ENCODE data around the gene OR5L2. TPM values are rescaled to one million over a fixed set of nuclear protein-coding genes. Genes with fewer than 3 reads are reported as not detected.

The OR5L2 gene
- total and polyA plus RNA-seq, 2 of the 8 experiments (the other 6 are each of a cell fraction or from before 2014, with no cell fraction given) = not detected

DNA sequence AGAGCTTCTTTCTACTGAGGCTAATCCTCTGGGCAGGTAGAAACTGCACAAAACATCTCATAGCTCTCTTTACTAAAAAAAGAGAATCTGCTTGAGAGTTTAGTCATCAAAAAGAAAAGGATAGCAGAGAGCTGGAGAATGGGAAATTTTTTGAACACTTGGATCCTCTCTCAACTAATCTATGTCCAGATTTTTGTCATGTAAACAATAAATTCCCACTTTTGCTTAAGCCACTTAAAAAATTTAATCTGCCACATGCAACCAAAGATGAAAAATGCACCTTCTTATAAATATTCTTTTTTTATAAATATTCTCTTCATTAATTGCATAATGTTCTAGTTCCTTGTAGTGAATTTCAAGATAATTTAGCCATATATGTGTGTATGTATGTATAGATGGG is 22.0 kb downstream of the OR5L2 start:
- Histone ChIP-seq H3K9me3 (ENCODE audit: insufficient read depth in 2 of 2, low read depth in 1 of 2, low read length in 1 of 2) (peaks cover 30 to 38% of the 10 kb centered on the region in 2 experiments), H3K27me3 (replicated peaks in 1 of 4; ENCODE audit: control insufficient read depth in 3 of 4, extremely low read depth in 1 of 4, insufficient read depth in 3 of 4, low read length in 3 of 4) (no peaks in the 10 kb centered on the region), H3K23me2 (ENCODE audit: low read depth, low read length) (peaks cover 1% of the 10 kb centered on the region; the same call in 1 of the 2 replicates), H3K4me3 (ENCODE audit: extremely low read depth in 1 of 4, insufficient read depth in 2 of 4, low read depth in 3 of 4, low read length in 4 of 4) (no peak overlapping the region), H3K9ac (replicated peaks in 1 of 4; ENCODE audit: extremely low read depth in 1 of 4, low read depth in 3 of 4, low read length in 3 of 4) (no peak overlapping the region), H2BK15ac (ENCODE audit: low read length) (no peak overlapping the region), H4K8ac (ENCODE audit: extremely low read depth, insufficient read depth, low read length) (no peak overlapping the region), H3K4me1 (replicated peaks in 1 of 4; ENCODE audit: control insufficient read depth in 3 of 4, insufficient read depth in 4 of 4, low read length in 3 of 4) (no peaks in the 10 kb centered on the region), H3K36me3 (ENCODE audit: control insufficient read depth in 2 of 4, insufficient read depth in 4 of 4, low read length in 3 of 4) (no peaks in the 10 kb centered on the region; a peak in 1 of 8 replicates), H3K79me2 (ENCODE audit: control insufficient read depth in 1 of 2, insufficient read depth in 2 of 2, low read length in 2 of 2) (no peaks in the 10 kb centered on the region), H2BK20ac (ENCODE audit: low read length) (no peak overlapping the region), H3K23ac (ENCODE audit: insufficient read length) (no peak overlapping the region), H3K56ac (replicated peaks; ENCODE audit: insufficient read length, low read depth, low read length) (no peak overlapping the region), H4K91ac (replicated peaks; ENCODE audit: insufficient read length, low read length) (no peak overlapping the region), H2BK12ac (ENCODE audit: low read depth, low read length) (no peak overlapping the region), H4K20me1 (replicated peaks in 1 of 2; ENCODE audit: control insufficient read depth in 1 of 2, insufficient read depth in 2 of 2, low read length in 2 of 2) (no peaks in the 10 kb centered on the region), H3K79me1 (ENCODE audit: low read depth, low read length) (no peaks in the 10 kb centered on the region), H2BK120ac (replicated peaks; ENCODE audit: low read depth, low read length) (no peak overlapping the region), H2BK5ac (ENCODE audit: low read depth, low read length) (no peak overlapping the region), H3K27ac (ENCODE audit: low read depth, low read length) (no peak overlapping the region), H2AFZ (ENCODE audit: low read length) (no peak overlapping the region), H3K18ac (ENCODE audit: extremely low read depth, low read length) (no peak overlapping the region), H3K4ac (replicated peaks; ENCODE audit: insufficient read length, low read depth, low read length) (no peak overlapping the region), H2AK5ac (ENCODE audit: low read depth, low read length) (no peak overlapping the region), H3K4me2 (ENCODE audit: insufficient read depth in 1 of 2, low read depth in 2 of 2, low read length in 2 of 2) (no peak overlapping the region), H3K14ac (ENCODE audit: insufficient read length) (no peak overlapping the region), H4K5ac (ENCODE audit: insufficient read length, low read depth, low read length) (no peak overlapping the region)
- FAIRE-seq = no peak
- ChIA-PET CTCF (ENCODE audit: partially characterized antibody) (no interaction called here), POLR2A (ENCODE audit: partially characterized antibody) (no interaction called here)
- no peak for DNase-seq (ENCODE audit: low read depth in 1 of 2, low spot score in 2 of 2)
- TF ChIP-seq CHD2 (IDR thresholded peaks at IDR 0.05; ENCODE audit: low read length) (no peak), POLR2AphosphoS5 (IDR thresholded peaks at IDR 0.05; ENCODE audit: low read depth, low read length) (no peak), SRF (IDR thresholded peaks at IDR 0.05; ENCODE audit: low read depth, low read length) (no peak), YY1 (IDR thresholded peaks at IDR 0.05; ENCODE audit: low read depth, low read length) (no peak), KDM5A (IDR thresholded peaks at IDR 0.05; ENCODE audit: low read length) (no peak), CHD1 (IDR thresholded peaks at IDR 0.05; ENCODE audit: low read depth, low read length) (no peak), EZH2 (IDR thresholded peaks at IDR 0.05; ENCODE audit: low read depth, low read length, severe bottlenecking) (no peak), JUND (IDR thresholded peaks at IDR 0.05; ENCODE audit: low read length) (no peak), KDM4A (IDR thresholded peaks at IDR 0.05; ENCODE audit: low read depth, low read length, severe bottlenecking) (no peak), HDAC6 (IDR thresholded peaks at IDR 0.05; ENCODE audit: low read depth, low read length) (no peak)
- TF ChIP-seq, protein P1, sequence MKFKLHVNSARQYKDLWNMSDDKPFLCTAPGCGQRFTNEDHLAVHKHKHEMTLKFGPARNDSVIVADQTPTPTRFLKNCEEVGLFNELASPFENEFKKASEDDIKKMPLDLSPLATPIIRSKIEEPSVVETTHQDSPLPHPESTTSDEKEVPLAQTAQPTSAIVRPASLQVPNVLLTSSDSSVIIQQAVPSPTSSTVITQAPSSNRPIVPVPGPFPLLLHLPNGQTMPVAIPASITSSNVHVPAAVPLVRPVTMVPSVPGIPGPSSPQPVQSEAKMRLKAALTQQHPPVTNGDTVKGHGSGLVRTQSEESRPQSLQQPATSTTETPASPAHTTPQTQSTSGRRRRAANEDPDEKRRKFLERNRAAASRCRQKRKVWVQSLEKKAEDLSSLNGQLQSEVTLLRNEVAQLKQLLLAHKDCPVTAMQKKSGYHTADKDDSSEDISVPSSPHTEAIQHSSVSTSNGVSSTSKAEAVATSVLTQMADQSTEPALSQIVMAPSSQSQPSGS (IDR thresholded peaks at IDR 0.05; ENCODE audit: low read length) = no peak
- TF ChIP-seq, protein P2, sequence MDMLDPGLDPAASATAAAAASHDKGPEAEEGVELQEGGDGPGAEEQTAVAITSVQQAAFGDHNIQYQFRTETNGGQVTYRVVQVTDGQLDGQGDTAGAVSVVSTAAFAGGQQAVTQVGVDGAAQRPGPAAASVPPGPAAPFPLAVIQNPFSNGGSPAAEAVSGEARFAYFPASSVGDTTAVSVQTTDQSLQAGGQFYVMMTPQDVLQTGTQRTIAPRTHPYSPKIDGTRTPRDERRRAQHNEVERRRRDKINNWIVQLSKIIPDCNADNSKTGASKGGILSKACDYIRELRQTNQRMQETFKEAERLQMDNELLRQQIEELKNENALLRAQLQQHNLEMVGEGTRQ (IDR thresholded peaks at IDR 0.05; ENCODE audit: low read length) = no peak

Data from H1 (cell line).